HL-60 (cell line): ENCODE measurements around the gene FIGN.

Experiments
- GABPA ChIP-seq: IDR thresholded peaks from 2 replicates; pipeline ENCODE4 v1.6.1; 2012; ENCODE audit warnings: low read depth
- POLR2AphosphoS5 ChIP-seq: IDR thresholded peaks from 2 replicates; pipeline ENCODE4 v1.6.1; 2012; ENCODE audit warnings: low read depth
- TF ChIP-seq, protein P1 (sequence below): IDR thresholded peaks from one replicate; pipeline ENCODE4 v1.5.1; 2011; ENCODE audit warnings: low read length, control low read depth, inconsistent platforms; ENCODE audit not compliant: insufficient read depth

DNA sequence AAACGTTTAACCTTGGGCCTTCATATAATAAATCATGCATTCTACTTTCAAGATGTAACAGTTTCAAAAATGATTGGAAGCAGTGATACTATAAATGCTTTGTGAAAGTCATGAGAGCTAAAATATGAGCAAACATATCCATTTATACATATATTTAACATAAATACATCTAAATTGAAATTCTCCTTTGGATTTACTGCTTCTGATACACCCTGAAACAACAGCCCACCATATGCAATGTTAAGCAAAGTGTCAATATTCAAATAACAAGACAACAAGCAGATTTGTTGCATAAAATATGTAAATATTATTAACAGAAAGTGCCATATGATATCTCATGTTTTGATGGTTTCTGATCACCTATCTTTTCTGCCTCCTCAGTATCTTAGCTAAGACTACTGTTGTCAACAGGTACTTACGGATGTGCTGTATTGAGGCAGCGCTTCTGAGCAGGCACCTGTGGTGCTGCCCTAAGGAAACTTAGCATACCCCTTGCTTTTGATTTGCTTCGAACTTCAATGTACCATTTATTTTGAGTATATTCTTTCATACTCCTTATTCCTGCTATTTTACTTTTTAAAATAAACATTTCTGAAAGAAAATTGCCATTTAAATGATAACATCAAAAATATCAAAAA is 6.1 kb downstream of the FIGN start:
- no peak for TF ChIP-seq POLR2AphosphoS5
- TF ChIP-seq, protein P1, sequence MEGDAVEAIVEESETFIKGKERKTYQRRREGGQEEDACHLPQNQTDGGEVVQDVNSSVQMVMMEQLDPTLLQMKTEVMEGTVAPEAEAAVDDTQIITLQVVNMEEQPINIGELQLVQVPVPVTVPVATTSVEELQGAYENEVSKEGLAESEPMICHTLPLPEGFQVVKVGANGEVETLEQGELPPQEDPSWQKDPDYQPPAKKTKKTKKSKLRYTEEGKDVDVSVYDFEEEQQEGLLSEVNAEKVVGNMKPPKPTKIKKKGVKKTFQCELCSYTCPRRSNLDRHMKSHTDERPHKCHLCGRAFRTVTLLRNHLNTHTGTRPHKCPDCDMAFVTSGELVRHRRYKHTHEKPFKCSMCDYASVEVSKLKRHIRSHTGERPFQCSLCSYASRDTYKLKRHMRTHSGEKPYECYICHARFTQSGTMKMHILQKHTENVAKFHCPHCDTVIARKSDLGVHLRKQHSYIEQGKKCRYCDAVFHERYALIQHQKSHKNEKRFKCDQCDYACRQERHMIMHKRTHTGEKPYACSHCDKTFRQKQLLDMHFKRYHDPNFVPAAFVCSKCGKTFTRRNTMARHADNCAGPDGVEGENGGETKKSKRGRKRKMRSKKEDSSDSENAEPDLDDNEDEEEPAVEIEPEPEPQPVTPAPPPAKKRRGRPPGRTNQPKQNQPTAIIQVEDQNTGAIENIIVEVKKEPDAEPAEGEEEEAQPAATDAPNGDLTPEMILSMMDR: no peak
- no peak for TF ChIP-seq GABPA
